Measurements from ENCODE around the gene GLOD4. TPM values are rescaled to one million over a fixed set of nuclear protein-coding genes. Genes with fewer than 3 reads are reported as not detected.

Gene GLOD4
- total and polyA plus RNA-seq, 9 donors = 22.1 to 90.6 (median 46.0) TPM

DNA sequence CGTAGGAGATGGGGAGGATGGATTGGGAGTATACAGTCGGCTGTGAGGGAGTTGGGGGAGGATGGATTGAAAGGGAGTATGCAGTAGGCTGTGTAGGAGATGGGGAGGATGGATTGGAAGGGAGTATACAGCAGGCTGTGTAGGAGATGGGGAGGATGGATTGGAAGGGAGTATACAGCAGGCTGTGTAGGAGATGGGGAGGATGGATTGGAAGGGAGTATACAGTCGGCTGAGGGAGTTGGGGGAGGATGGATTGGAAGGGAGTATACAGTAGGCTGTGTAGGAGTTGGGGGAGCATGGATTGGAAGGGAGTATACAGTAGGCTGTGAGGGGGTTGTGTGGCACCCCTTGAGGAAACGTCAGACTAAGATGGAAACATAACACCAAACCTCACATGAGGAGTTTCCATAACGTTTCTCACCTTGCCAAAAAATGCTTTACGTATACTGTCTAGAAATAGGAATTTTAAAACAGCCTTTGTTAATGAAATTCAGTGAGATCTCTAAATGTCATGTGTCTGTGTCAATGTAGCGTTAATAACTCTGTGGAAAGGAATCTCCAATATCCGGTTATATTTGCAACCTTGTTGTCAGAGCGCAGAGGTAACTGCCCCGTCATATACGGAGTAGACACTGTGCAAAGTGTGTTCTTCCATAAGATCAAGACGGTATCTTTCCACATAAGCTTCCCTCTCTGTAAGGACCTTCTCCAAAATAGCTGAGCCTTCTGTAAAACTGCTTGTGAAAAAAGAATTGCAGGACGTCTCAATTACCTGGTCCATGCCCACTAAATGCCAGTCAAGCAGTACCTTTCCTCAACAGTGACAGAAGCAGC lies 61.2 kb downstream of the GLOD4 start:
- no peak for DNase-seq
- no peaks in the 10 kb centered on the region for H3K36me3 ChIP-seq
- H3K27ac ChIP-seq = no peak overlapping the region
- no peak overlapping the region for H3K4me3 ChIP-seq
- TF ChIP-seq, protein P1, sequence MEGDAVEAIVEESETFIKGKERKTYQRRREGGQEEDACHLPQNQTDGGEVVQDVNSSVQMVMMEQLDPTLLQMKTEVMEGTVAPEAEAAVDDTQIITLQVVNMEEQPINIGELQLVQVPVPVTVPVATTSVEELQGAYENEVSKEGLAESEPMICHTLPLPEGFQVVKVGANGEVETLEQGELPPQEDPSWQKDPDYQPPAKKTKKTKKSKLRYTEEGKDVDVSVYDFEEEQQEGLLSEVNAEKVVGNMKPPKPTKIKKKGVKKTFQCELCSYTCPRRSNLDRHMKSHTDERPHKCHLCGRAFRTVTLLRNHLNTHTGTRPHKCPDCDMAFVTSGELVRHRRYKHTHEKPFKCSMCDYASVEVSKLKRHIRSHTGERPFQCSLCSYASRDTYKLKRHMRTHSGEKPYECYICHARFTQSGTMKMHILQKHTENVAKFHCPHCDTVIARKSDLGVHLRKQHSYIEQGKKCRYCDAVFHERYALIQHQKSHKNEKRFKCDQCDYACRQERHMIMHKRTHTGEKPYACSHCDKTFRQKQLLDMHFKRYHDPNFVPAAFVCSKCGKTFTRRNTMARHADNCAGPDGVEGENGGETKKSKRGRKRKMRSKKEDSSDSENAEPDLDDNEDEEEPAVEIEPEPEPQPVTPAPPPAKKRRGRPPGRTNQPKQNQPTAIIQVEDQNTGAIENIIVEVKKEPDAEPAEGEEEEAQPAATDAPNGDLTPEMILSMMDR (IDR thresholded peaks at IDR 0.05) = no peak
- no peak for TF ChIP-seq POLR2A (IDR thresholded peaks at IDR 0.05)
- no peak for TF ChIP-seq EP300 (IDR thresholded peaks at IDR 0.05)
- H3K4me1 ChIP-seq (ENCODE audit: insufficient read depth) = no peaks in the 10 kb centered on the region
- H3K27me3 ChIP-seq = no peaks in the 10 kb centered on the region
- H3K9me3 ChIP-seq = no peaks in the 10 kb centered on the region
- 77 to 81% (median 79%) methylated on average over 13 of the region's 13 CpGs for WGBS, 3 donors
- intact Hi-C loops (cut with DNase I) = no loop called here

DNA sequence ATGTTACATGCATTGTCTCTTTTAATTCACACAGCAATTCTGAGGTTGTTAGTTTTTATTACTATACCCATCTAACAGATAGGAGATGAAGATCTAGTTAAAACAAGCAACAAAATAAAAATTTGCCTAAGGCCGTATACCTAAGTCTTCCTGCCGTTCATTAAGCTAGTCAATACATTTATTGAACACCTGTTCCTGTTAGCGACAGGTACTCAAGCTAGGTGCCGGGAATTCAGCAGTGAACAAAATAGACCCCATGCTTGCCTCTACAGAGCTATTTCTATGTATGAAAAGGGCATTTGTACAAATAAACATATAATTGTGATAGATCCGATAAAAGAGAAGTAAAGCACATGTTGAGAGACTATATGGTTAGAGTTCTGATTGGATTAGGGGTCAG lies 64.0 kb downstream of the GLOD4 start:
- H3K27ac ChIP-seq = no peak overlapping the region
- intact Hi-C loops (cut with DNase I) = no loop called here
- peaks cover 5% of the 10 kb centered on the region for H3K4me1 ChIP-seq (ENCODE audit: insufficient read depth)
- no peaks in the 10 kb centered on the region for H3K9me3 ChIP-seq
- no peaks in the 10 kb centered on the region for H3K27me3 ChIP-seq
- no peak for DNase-seq
- no peak for TF ChIP-seq EP300 (IDR thresholded peaks at IDR 0.05)
- TF ChIP-seq POLR2A (IDR thresholded peaks at IDR 0.05) = no peak
- TF ChIP-seq, protein P1 (IDR thresholded peaks at IDR 0.05) = no peak
- H3K36me3 ChIP-seq = no peaks in the 10 kb centered on the region
- H3K4me3 ChIP-seq = no peak overlapping the region
- WGBS, 3 donors = 91 to 96% (median 94%) methylated on average over 5 of the region's 5 CpGs

Other genes with a start within 250 kb of the GLOD4 start
- 10 to 100 TPM in 6 of 7 donors, 1 to 10 TPM in 1; 9.3 to 82.1 (median 58.2) TPM for gene VPS53, start 67.4 kb downstream of the GLOD4 start, total RNA-seq
- 10 to 100 TPM in 1 of 2 donors, 1 to 10 TPM in 1; 9.1 to 18.8 TPM for gene VPS53, start 67.4 kb downstream of the GLOD4 start, polyA plus RNA-seq
- gene TLCD3A, start 49.7 kb downstream of the GLOD4 start, total RNA-seq = 10 to 100 TPM in 5 of 7 donors, 1 to 10 TPM in 2; 3.0 to 17.8 (median 13.1) TPM
- gene TLCD3A, start 49.7 kb downstream of the GLOD4 start, polyA plus RNA-seq = 10 to 100 TPM in 1 of 2 donors, 1 to 10 TPM in 1; 5.5 to 14.8 TPM
- 10 to 100 TPM; 10.9 to 31.3 (median 24.4) TPM for gene GEMIN4, start 30.0 kb downstream of the GLOD4 start, total RNA-seq
- 10 to 100 TPM; 10.9 to 13.9 TPM for gene GEMIN4, start 30.0 kb downstream of the GLOD4 start, polyA plus RNA-seq
- gene MRM3, start 73 bp upstream of the GLOD4 start, total RNA-seq = 10 to 100 TPM; 10.1 to 16.7 (median 14.0) TPM
- gene MRM3, start 73 bp upstream of the GLOD4 start, polyA plus RNA-seq = 10 to 100 TPM; 12.8 to 13.9 TPM
- 10 to 100 TPM in 6 of 7 donors, 1 to 10 TPM in 1; 5.5 to 34.8 (median 28.4) TPM for gene NXN, start 197.5 kb upstream of the GLOD4 start, total RNA-seq
- 10 to 100 TPM; 24.3 to 29.9 TPM for gene NXN, start 197.5 kb upstream of the GLOD4 start, polyA plus RNA-seq
- gene TIMM22, start 214.8 kb upstream of the GLOD4 start, total RNA-seq = 10 to 100 TPM in 6 of 7 donors, 1 to 10 TPM in 1; 7.9 to 15.1 (median 11.3) TPM
- gene TIMM22, start 214.8 kb upstream of the GLOD4 start, polyA plus RNA-seq = 10 to 100 TPM in 1 of 2 donors, 1 to 10 TPM in 1; 8.9 to 12.6 TPM

Data from ovary (tissue), 9 donors.